ENCODE data around the gene CPNE5. TPM values are rescaled to one million over a fixed set of nuclear protein-coding genes. Genes with fewer than 3 reads are reported as not detected.

The CPNE5 gene
- total RNA-seq, 1 donor from 2014 or later: 2.9 TPM

GRCh38 chr6:36720251-36721141 lies 118.7 kb downstream of the CPNE5 start:
- no peak for DNase-seq
- H3K4me1 Mint-ChIP-seq (ENCODE audit: low read depth, unreplicated experiment): peaks cover 17% of the 10 kb centered on the region
- H3K4me3 Mint-ChIP-seq (ENCODE audit: unreplicated experiment): no peak overlapping the region
- peaks cover 6% of the 10 kb centered on the region for H3K9me3 Mint-ChIP-seq (ENCODE audit: unreplicated experiment)
- no peak for TF ChIP-seq CTCF (IDR thresholded peaks at IDR 0.05; ENCODE audit: partially characterized antibody, unreplicated experiment)
- H3K27ac Mint-ChIP-seq (ENCODE audit: unreplicated experiment): no peak overlapping the region
- peaks cover 4% of the 10 kb centered on the region for H3K27me3 Mint-ChIP-seq (ENCODE audit: unreplicated experiment)
- H3K36me3 Mint-ChIP-seq (ENCODE audit: unreplicated experiment): no peaks in the 10 kb centered on the region

- H3K9me3 Mint-ChIP-seq (ENCODE audit: unreplicated experiment): peaks cover 8% of the 10 kb centered on the region
- H3K36me3 Mint-ChIP-seq (ENCODE audit: unreplicated experiment): no peaks in the 10 kb centered on the region
- H3K27ac Mint-ChIP-seq (ENCODE audit: unreplicated experiment): no peak overlapping the region
These were observed 120.1 kb downstream of the CPNE5 start for GRCh38 chr6:36719126-36719525.

GRCh38 chr6:36718560-36718959 lies 120.7 kb downstream of the CPNE5 start:
- Mint-ChIP-seq H3K36me3 (ENCODE audit: unreplicated experiment) (no peaks in the 10 kb centered on the region), H3K9me3 (ENCODE audit: unreplicated experiment) (peaks cover 8% of the 10 kb centered on the region), H3K27me3 (ENCODE audit: unreplicated experiment) (peaks cover 9% of the 10 kb centered on the region), H3K4me3 (ENCODE audit: unreplicated experiment) (no peak overlapping the region), H3K27ac (ENCODE audit: unreplicated experiment) (no peak overlapping the region), H3K4me1 (ENCODE audit: low read depth, unreplicated experiment) (peaks cover 11% of the 10 kb centered on the region)
- no peak for DNase-seq
- no peak for TF ChIP-seq CTCF (IDR thresholded peaks at IDR 0.05; ENCODE audit: partially characterized antibody, unreplicated experiment)

More at GRCh38 chr6:36719126-36719525, 120.1 kb downstream of the CPNE5 start:
- no peak for DNase-seq
- peaks cover 11% of the 10 kb centered on the region for H3K4me1 Mint-ChIP-seq (ENCODE audit: low read depth, unreplicated experiment)
- no peak overlapping the region for H3K4me3 Mint-ChIP-seq (ENCODE audit: unreplicated experiment)
- peaks cover 9% of the 10 kb centered on the region for H3K27me3 Mint-ChIP-seq (ENCODE audit: unreplicated experiment)
- no peak for TF ChIP-seq CTCF (IDR thresholded peaks at IDR 0.05; ENCODE audit: partially characterized antibody, unreplicated experiment)

GRCh38 chr6:36717871-36718540 lies 121.2 kb downstream of the CPNE5 start:
- no peak overlapping the region for H3K27ac Mint-ChIP-seq (ENCODE audit: unreplicated experiment)
- peaks cover 8% of the 10 kb centered on the region for H3K9me3 Mint-ChIP-seq (ENCODE audit: unreplicated experiment)
- H3K27me3 Mint-ChIP-seq (ENCODE audit: unreplicated experiment): peaks cover 9% of the 10 kb centered on the region
- TF ChIP-seq CTCF (IDR thresholded peaks at IDR 0.05; ENCODE audit: partially characterized antibody, unreplicated experiment): no peak
- peak overlapping the region; percentile 46 for H3K4me3 Mint-ChIP-seq (ENCODE audit: unreplicated experiment)
- H3K4me1 Mint-ChIP-seq (ENCODE audit: low read depth, unreplicated experiment): peaks cover 11% of the 10 kb centered on the region
- DNase-seq: no peak
- no peaks in the 10 kb centered on the region for H3K36me3 Mint-ChIP-seq (ENCODE audit: unreplicated experiment)

Measured in glutamatergic neuron (in vitro differentiated cells).